GM21825 (cell line): ENCODE data around the gene AUTS2.

Experiments
- ATAC-seq: cut with Tn5 transposase; IDR thresholded peaks from one replicate; pipeline ENCODE4 v1.9.1; 2021; ENCODE audit warnings: mild to moderate bottlenecking, moderate library complexity; ENCODE audit not compliant: unreplicated experiment

Gene AUTS2

GRCh38 chr7:70649323-70649722 is 1051.0 kb downstream of the AUTS2 start:
- no peak for ATAC-seq

- ATAC-seq: no peak
Observed at GRCh38 chr7:70654146-70654545, 1055.9 kb downstream of the AUTS2 start.

GRCh38 chr7:70654979-70655378 is 1056.7 kb downstream of the AUTS2 start:
- ATAC-seq: no peak

DNA sequence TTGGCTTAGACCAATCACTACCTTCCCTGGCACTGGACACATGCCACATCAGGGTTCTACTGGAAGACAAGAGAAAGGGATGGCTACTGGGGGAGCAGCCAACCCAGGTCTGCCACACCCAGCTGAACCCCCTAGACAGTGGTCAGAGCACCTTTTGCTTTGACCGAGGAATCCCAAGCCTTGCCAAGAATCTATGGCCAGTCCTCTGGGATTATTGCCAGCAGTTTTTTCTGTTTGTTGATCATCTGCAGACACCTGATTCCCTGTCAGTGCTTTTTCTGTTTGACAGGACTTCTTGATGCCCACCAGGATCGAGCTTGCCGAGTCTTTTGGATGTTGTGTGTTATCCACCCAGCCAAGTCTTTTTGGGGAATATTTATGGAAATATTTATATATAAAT is 1057.4 kb downstream of the AUTS2 start:
- no peak for ATAC-seq

DNA sequence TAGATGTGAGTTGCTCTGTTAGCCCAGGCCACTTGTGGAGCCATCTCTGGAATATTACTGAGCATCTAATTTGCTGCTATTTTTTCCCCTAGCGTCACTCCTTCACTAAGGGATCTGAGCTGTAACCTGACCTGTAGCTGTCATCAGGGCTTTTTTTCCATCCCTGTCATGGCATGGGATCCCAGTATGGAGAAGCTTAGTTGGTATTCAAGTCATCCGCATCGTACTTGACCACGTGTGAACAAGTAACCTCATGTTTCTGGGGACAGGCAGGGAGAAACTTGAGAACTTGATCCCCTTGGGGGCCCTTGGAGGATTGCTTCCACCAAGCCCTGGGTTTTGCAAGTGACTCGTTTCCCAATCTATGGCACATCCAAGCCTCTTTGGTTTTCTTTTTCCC is 1059.3 kb downstream of the AUTS2 start:
- no peak for ATAC-seq

GRCh38 chr7:70657989-70658632 is 1059.8 kb downstream of the AUTS2 start:
- ATAC-seq: no peak

DNA sequence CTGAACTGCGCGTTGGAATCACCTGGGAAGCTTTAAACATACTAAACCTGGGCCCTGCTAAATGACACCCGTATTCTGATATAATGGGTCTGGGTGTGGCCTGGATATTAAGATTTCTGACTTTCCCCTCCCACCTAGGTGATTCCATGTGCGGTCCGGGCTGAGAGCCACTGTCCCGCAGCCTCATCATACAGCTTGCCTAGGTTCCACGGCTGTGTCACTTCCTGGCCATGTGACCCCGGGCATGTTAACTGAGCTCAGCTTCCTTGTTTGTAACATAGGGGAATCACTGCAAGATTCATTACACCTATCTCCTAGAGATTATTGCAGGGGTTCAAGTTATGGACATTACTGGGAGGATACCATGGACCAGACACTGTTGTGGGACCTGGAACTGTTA is 1061.0 kb downstream of the AUTS2 start:
- no peak for ATAC-seq

DNA sequence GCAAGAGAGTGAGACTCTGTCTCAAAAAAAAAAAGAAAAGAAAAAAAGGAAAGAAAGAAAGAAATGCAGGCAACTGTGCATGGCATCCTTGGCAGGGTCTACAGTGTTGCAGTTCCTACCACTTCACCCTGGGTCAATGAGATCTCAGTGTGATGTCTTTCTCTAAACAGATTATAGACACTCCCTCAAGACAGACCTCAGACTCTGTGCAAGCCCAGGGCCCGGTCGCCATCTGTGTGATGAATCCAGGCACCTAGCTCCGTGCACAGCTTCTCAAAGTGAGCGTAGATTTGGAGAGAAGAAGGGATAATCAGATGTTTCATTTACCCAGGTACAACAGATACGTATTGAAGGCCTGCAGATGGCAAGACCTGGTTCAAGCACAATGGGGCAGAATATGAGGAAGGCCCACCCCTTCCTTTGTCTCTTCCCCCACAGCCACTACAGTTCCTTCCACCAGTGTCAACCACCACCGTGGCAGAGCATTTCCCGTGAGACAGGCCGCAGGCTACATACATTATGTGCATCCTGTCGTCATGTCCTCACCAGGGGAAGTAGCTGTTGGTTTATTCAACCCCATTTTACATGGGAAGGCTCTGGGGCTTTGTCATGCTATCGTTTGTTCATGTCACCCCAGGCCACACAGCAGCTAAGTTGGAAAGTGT is 1062.0 kb downstream of the AUTS2 start:
- no peak for ATAC-seq

GRCh38 chr7:70660819-70661191 is 1062.5 kb downstream of the AUTS2 start:
- no peak for ATAC-seq

DNA sequence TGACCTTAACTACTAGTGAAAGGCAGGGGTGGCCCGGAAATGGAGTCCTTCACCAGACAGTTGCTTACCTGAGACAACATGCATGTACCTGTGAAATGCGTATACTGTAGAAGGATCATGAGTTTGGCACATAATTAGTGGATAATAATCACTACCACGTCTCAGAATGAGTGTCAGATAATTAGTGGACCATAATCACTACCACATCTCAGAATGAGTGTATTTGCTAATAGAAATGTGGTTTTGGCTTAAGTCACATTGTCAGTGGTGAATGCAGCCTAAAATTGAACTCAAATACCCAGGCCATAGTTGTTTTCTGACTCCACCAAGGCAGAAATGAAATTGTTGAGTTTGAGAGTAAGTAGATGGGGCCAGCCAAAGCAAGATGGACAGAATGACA is 1065.4 kb downstream of the AUTS2 start:
- no peak for ATAC-seq

DNA sequence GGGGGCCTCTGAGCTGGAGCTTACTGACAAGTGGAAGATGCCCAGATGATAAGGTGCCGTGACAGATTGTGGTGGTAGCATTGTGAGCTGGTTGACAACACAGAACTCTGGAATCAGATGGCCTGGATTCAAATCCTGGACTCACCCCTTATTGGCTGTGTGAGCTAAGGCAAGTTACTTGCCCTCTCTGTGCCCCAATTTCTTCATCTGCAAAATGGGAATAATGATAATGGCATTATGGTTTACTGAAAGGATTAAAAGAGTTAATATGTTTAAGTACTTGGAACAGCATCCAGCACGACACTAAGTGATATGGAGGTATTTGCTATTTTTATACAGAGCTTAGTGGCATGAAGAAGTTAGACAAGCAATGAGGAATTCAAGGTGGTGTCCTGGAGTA is 1067.7 kb downstream of the AUTS2 start:
- ATAC-seq: no peak

GRCh38 chr7:70667406-70667805 is 1069.1 kb downstream of the AUTS2 start:
- ATAC-seq: no peak

- no peak for ATAC-seq
Observed at GRCh38 chr7:70668606-70669358, 1070.5 kb downstream of the AUTS2 start.

DNA sequence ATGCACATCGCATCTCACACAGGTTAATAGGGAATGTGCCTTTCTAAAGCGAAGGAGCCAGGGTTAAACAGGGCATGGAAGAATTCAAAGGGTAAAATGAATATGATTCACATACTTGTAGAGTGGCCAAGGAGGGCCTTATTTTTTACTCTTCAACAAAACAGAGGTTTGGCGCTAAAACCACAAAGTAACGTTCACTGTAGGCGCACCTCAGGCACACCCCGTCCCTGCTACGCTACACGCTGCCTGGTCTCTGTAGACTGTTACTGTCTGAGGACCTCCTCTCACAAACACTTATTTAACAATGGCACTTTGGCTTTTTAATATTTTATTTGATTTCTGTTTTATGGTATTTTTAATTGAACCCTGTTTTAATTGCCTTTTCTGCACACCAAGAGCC is 1071.6 kb downstream of the AUTS2 start:
- ATAC-seq: no peak

GRCh38 chr7:70670288-70670687 is 1072.0 kb downstream of the AUTS2 start:
- no peak for ATAC-seq

GRCh38 chr7:70673778-70674570 is 1075.7 kb downstream of the AUTS2 start:
- no peak for ATAC-seq

DNA sequence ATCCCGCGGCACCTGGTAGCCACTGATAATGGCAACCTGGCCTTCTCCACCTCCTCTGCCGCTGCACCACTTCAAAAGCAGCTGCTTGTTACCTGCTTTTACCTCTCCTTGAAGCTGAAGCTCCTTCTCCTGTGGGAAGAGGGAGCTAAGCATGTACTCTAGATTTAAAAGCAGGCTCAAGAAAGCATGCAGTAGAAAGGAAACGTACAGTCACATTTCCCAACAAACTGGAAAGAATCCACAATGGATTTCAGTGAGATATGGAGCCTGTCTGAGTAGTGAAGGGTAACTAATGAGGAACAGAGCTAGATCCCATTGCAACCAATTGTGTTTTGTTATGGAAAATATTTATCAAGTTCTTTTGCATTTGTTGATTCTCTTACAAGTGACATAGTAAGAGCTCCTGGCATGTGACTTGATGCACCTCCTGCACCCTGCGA is 1076.3 kb downstream of the AUTS2 start:
- ATAC-seq: no peak

- no peak for ATAC-seq
Observed at GRCh38 chr7:70676243-70676642, 1078.0 kb downstream of the AUTS2 start.

DNA sequence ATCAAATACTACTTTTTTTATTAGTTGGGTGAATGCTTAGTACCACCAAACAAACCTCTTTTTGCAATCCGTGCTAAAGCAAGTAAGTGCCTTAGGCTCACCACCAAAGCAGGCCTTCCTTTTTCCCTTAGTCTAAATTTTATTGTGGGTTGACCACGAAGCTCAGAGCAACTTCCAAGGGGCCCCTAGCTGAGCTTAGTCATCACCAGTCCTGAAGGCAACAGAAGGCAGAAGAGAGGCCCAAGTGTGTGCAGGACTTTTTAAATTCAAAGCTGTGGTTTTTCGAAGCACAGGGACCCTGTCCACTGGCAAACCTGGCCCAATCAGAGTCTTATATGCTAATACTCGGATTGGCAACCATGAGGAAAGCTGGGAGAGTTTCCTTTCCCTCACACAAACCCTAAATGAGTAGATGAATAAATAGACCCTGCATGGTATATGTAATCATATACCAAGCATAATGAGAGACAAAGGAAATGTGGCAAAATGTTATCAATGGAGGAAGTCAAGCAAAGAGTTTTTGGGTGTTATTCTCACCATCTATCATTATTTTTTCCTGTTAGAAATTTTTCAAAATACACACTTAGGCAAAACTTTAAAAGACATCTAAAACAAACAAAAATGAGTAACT is 1080.5 kb downstream of the AUTS2 start:
- ATAC-seq: no peak

DNA sequence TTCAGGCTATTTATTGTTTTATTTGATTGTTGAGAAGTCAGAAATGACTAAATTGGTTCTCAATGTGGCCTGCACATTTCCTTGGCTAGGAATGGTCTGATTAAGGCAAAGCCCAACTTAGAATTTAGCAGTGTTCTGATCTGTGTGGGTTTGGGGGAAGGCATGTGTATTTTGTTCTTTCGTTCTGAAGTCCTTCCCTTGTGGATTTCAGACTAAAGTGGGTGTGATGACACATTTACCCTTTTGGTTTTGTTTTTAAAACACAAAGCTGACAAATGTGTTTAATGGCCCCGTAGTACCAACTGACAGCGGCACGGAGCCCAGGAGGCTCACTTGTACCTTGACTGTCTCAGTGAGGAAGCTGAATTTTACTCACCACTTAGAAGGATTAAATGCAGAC is 1081.4 kb downstream of the AUTS2 start:
- ATAC-seq: no peak

DNA sequence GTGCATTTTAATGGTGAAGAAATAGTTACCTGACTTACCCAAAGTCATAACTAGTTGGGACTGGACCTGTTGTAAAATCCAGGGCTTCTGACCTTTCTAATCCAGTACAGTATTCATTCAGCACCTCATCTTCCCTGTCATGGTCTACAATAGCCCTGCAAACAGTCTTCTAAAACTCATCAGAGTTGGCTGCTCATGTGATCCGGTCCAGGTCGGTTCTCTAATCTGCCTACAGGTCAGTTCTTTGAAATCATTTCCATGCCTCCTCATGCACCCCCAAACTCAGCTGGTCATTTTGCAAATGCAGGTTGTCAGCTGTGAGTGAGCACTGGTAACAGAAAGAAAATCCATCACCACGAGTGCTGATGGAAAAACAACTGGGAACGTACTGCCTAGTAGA is 1082.0 kb downstream of the AUTS2 start:
- no peak for ATAC-seq
